Caco-2 (cell line): Measurements from ENCODE around the gene NPAS3. TPM values are rescaled to one million over a fixed set of nuclear protein-coding genes. Genes with fewer than 3 reads are reported as not detected.

Experiments used
- BruUV-seq: library from RNA; stranded (reverse); fragments of 400-500 nt; replicated peaks from 2 replicates; lab custom pipeline; 2021; lab: Mats Ljungman, UMichigan
- CTCF ChIA-PET: fragments of 300-600 bp; sonication (Branson Sonifier 250); formaldehyde crosslinking; loops from one replicate; lab custom pipeline; 2022; ENCODE audit warnings: antibody characterized with exemption; lab: Charles Lee
- POLR2A ChIA-PET: fragments of 300-600 bp; sonication (Branson Sonifier 250); formaldehyde crosslinking; loops from one replicate; lab custom pipeline; 2022; ENCODE audit warnings: antibody characterized with exemption; lab: Charles Lee
- DNase-seq, 2 experiments: peaks; one replicate each; pipeline versions ENCODE4 v3.0.0 to v3.0.0-alpha.2; 2020 to 2022
- H3K27me3 ChIP-seq: replicated peaks from 2 replicates; pipeline ENCODE4 v1.6.0; 2011; ENCODE audit warnings: low read length; ENCODE audit not compliant: control insufficient read depth, insufficient read depth
- H3K36me3 ChIP-seq: 2 replicates; pipeline ENCODE4 v1.5.1; 2011; ENCODE audit warnings: low read length; ENCODE audit not compliant: control insufficient read depth, insufficient read depth
- H3K4me1 ChIP-seq: fragments of 250-450 bp; sonication (Bioruptor Pico); 2 replicates; pipeline ENCODE4 v1.5.1; 2020; ENCODE audit warnings: mild to moderate bottlenecking
- H3K4me3 ChIP-seq: 2 replicates; pipeline ENCODE4 v1.5.1; 2011; ENCODE audit warnings: low read depth, mild to moderate bottlenecking, control low read depth, low read length
- H3K9me3 ChIP-seq: fragments of 250-450 bp; sonication (Bioruptor Pico); 2 replicates; pipeline ENCODE4 v1.5.1; 2020; ENCODE audit warnings: mild to moderate bottlenecking, moderate library complexity
- H3K27ac Mint-ChIP-seq: one replicate; pipeline ENCODE4 v1.8.0; 2022; ENCODE audit warnings: mixed read lengths; ENCODE audit not compliant: unreplicated experiment
- H3K27me3 Mint-ChIP-seq: one replicate; pipeline ENCODE4 v1.8.0; 2022; ENCODE audit warnings: mixed read lengths; ENCODE audit not compliant: insufficient read depth, unreplicated experiment
- H3K36me3 Mint-ChIP-seq: one replicate; pipeline ENCODE4 v1.8.0; 2022; ENCODE audit warnings: mild to moderate bottlenecking, mixed read lengths; ENCODE audit not compliant: insufficient read depth, unreplicated experiment
- H3K4me1 Mint-ChIP-seq: one replicate; pipeline ENCODE4 v1.8.0; 2022; ENCODE audit warnings: low read depth, mixed read lengths; ENCODE audit not compliant: unreplicated experiment
- H3K4me3 Mint-ChIP-seq: one replicate; pipeline ENCODE4 v1.8.0; 2022; ENCODE audit warnings: mild to moderate bottlenecking, moderate library complexity, mixed read lengths; ENCODE audit not compliant: unreplicated experiment
- H3K9me3 Mint-ChIP-seq: one replicate; pipeline ENCODE4 v1.8.0; 2022; ENCODE audit warnings: mixed read lengths; ENCODE audit not compliant: unreplicated experiment
- intact Hi-C: fragments of 100-400 bp; cut with micrococcal nuclease; formaldehyde crosslinking; loops from one replicate; pipeline ENCODE4 v1.10.0; 2022; ENCODE audit not compliant: unreplicated experiment
- total RNA-seq: library from RNA; stranded (reverse); gene quantifications from 2 replicates; pipeline ENCODE4 v1.2.3, GENCODE V29; 2022
- TF ChIP-seq, protein P1 (sequence below), 2 experiments: fragments of 200-600 bp in 1 of 2; IDR thresholded peaks; 1 replicate in 1 of 2; 2 replicates in 1 of 2; pipeline versions ENCODE4 v1.5.1 to v1.8.0; 2011 to 2022; ENCODE audit warnings: antibody characterized with exemption in 1 of 2, control low read depth in 1 of 2, inconsistent platforms in 1 of 2, low read depth in 1 of 2, low read length in 1 of 2, mild to moderate bottlenecking in 1 of 2, moderate library complexity in 1 of 2; ENCODE audit not compliant: insufficient read depth in 1 of 2, severe bottlenecking in 1 of 2, unreplicated experiment in 1 of 2

The NPAS3 gene
- total RNA-seq, 1 experiment from 2014 or later, result not detected

- H3K27me3 ChIP-seq, result no peaks in the 10 kb centered on the region
- intact Hi-C loops, result no loop called here
- Mint-ChIP-seq H3K4me3 (no peak overlapping the region), H3K27ac (no peak overlapping the region), H3K36me3 (no peaks in the 10 kb centered on the region), H3K27me3 (peaks cover 14% of the 10 kb centered on the region), H3K4me1 (no peaks in the 10 kb centered on the region), H3K9me3 (no peaks in the 10 kb centered on the region)
- TF ChIP-seq, protein P1, sequence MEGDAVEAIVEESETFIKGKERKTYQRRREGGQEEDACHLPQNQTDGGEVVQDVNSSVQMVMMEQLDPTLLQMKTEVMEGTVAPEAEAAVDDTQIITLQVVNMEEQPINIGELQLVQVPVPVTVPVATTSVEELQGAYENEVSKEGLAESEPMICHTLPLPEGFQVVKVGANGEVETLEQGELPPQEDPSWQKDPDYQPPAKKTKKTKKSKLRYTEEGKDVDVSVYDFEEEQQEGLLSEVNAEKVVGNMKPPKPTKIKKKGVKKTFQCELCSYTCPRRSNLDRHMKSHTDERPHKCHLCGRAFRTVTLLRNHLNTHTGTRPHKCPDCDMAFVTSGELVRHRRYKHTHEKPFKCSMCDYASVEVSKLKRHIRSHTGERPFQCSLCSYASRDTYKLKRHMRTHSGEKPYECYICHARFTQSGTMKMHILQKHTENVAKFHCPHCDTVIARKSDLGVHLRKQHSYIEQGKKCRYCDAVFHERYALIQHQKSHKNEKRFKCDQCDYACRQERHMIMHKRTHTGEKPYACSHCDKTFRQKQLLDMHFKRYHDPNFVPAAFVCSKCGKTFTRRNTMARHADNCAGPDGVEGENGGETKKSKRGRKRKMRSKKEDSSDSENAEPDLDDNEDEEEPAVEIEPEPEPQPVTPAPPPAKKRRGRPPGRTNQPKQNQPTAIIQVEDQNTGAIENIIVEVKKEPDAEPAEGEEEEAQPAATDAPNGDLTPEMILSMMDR (IDR thresholded peaks at IDR 0.05; ENCODE audit: insufficient read depth in 1 of 2, low read depth in 1 of 2, low read length in 1 of 2, severe bottlenecking in 1 of 2, unreplicated experiment in 1 of 2), result no peak
- H3K36me3 ChIP-seq, result no peaks in the 10 kb centered on the region
- no peak overlapping the region for H3K4me3 ChIP-seq
- H3K9me3 ChIP-seq, result no peaks in the 10 kb centered on the region
- CTCF ChIA-PET, result no interaction called here
- no TSS peak for BruUV-seq
- H3K4me1 ChIP-seq, result no peaks in the 10 kb centered on the region
- no peak for DNase-seq
- POLR2A ChIA-PET, result no interaction called here
Observed at GRCh38 chr14:33412450-33412849, 473.8 kb downstream of the NPAS3 start.

DNA sequence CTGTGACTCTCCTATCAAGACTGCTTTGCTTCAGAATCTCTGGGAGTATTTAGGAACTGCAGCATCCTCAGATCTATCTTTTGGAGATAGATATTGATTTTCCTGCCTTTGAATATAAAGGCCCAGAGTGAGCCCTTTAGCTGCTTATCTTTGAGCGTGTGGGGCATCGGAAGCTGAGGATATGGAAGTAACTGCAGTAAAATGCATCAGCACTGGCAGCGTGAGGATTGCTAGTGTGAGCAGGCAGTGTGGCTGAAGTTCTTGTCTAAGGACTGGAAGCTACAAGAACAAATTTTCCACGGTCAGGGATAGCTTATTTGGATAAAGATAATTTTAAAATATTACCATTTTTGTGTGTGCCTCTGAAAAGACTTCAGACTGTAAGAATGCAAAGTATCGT lies 474.7 kb downstream of the NPAS3 start:
- Histone ChIP-seq H3K4me3 (no peak overlapping the region), H3K36me3 (no peaks in the 10 kb centered on the region), H3K4me1 (no peaks in the 10 kb centered on the region), H3K9me3 (no peaks in the 10 kb centered on the region), H3K27me3 (no peaks in the 10 kb centered on the region)
- TF ChIP-seq, protein P1 (IDR thresholded peaks at IDR 0.05; ENCODE audit: insufficient read depth in 1 of 2, low read depth in 1 of 2, low read length in 1 of 2, severe bottlenecking in 1 of 2, unreplicated experiment in 1 of 2), result no peak
- no peak overlapping the region for H3K4me3 Mint-ChIP-seq
- intact Hi-C loops, result no loop called here
- H3K27me3 Mint-ChIP-seq, result peaks cover 11% of the 10 kb centered on the region
- ChIA-PET POLR2A (no interaction called here), CTCF (no interaction called here)
- H3K4me1 Mint-ChIP-seq, result no peaks in the 10 kb centered on the region
- no peak for DNase-seq
- BruUV-seq, result no TSS peak
- no peaks in the 10 kb centered on the region for H3K9me3 Mint-ChIP-seq
- H3K27ac Mint-ChIP-seq, result no peak overlapping the region
- no peaks in the 10 kb centered on the region for H3K36me3 Mint-ChIP-seq

GRCh38 chr14:33414041-33414440 lies 475.4 kb downstream of the NPAS3 start:
- Mint-ChIP-seq H3K4me1 (no peaks in the 10 kb centered on the region), H3K27me3 (peaks cover 11% of the 10 kb centered on the region), H3K4me3 (no peak overlapping the region), H3K9me3 (no peaks in the 10 kb centered on the region), H3K36me3 (no peaks in the 10 kb centered on the region), H3K27ac (no peak overlapping the region)
- CTCF ChIA-PET, result no interaction called here
- no peaks in the 10 kb centered on the region for H3K4me1 ChIP-seq
- intact Hi-C loops, result no loop called here
- no TSS peak for BruUV-seq
- no peak for DNase-seq
- TF ChIP-seq, protein P1 (IDR thresholded peaks at IDR 0.05; ENCODE audit: insufficient read depth in 1 of 2, low read depth in 1 of 2, low read length in 1 of 2, severe bottlenecking in 1 of 2, unreplicated experiment in 1 of 2), result no peak
- H3K9me3 ChIP-seq, result no peaks in the 10 kb centered on the region
- H3K27me3 ChIP-seq, result no peaks in the 10 kb centered on the region
- no peaks in the 10 kb centered on the region for H3K36me3 ChIP-seq
- H3K4me3 ChIP-seq, result no peak overlapping the region
- POLR2A ChIA-PET, result no interaction called here
